Right lobe of liver (tissue), 4 donors: ENCODE results near the gene NPW.

Experiments used
- CTCF ChIP-seq, 4 donors: fragments of 200-600 bp in 3 of 4; fragments of 450-650 bp in 1 of 4; IDR thresholded peaks; one replicate each; pipeline versions ENCODE4 v1.5.1 to v1.8.0; 2016 to 2022; ENCODE audit warnings: antibody characterized with exemption in 4 of 4, mild to moderate bottlenecking in 2 of 4
- POLR2A ChIP-seq: fragments of 450-650 bp; IDR thresholded peaks from one replicate; pipeline ENCODE4 v1.6.1; 2017; ENCODE audit warnings: antibody characterized with exemption, mild to moderate bottlenecking
- donor health status: DM: no; HTN: no; CAD: no.
- donor health status: DM: no; HTN: no; CAD: no.
- donor health status: DM: no; HTN: yes; CAD: no.

- no peak for TF ChIP-seq CTCF (IDR thresholded peaks at IDR 0.05)
- no peak for TF ChIP-seq POLR2A
Observed at GRCh38 chr16:1990351-1991134, 29.0 kb upstream of the NPW start.
